A549 (cell line): ENCODE results near the gene MYH6.

Source experiments
- CEBPB ChIP-seq, 2 experiments: fragments of >200 bp in 1 of 2; sonication (Bioruptor Twin) in 1 of 2; formaldehyde crosslinking in 1 of 2; IDR thresholded peaks; 2 replicates each; pipeline ENCODE4 v1.6.1; 2012 to 2016
- POLR2A ChIP-seq: IDR thresholded peaks from 2 replicates; pipeline ENCODE4 v1.6.1; 2012; ENCODE audit warnings: mild to moderate bottlenecking, low read length
- SMC3 ChIP-seq: fragments of >200 bp; sonication (Bioruptor Twin); formaldehyde crosslinking; IDR thresholded peaks from 3 replicates; pipeline ENCODE4 v1.6.1; 2018; ENCODE audit warnings: inconsistent platforms
- SREBF2 ChIP-seq: fragments of 450-650 bp; IDR thresholded peaks from 2 replicates; pipeline ENCODE4 v1.6.1; 2014; ENCODE audit warnings: mild to moderate bottlenecking, moderate library complexity
- TF ChIP-seq, protein P1 (sequence below): fragments of >200 bp; sonication (Bioruptor Twin); formaldehyde crosslinking; IDR thresholded peaks from 2 replicates; pipeline ENCODE4 v1.6.1; 2016

DNA sequence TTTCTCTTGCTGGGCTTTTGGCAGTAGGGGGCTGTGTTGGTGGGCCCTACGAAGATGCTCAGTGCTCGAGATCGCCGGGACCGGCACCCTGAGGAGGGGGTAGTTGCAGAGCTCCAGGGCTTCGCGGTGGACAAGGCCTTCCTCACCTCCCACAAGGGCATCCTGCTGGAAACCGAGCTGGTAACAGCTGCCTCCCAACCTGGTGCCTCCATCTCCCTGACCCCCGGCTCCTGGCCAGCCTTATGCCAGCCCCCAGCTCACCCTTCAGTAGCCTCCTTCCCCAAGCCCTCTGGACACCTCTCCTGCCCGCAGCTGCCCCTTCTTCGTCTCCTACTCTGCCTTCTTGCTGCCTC lies 30.9 kb downstream of the MYH6 start:
- TF ChIP-seq, protein P1, sequence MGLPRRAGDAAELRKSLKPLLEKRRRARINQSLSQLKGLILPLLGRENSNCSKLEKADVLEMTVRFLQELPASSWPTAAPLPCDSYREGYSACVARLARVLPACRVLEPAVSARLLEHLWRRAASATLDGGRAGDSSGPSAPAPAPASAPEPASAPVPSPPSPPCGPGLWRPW: no peak
- no peak for TF ChIP-seq POLR2A
- TF ChIP-seq CEBPB (IDR thresholded peaks at IDR 0.05): no peak
- no peak for TF ChIP-seq SMC3
- TF ChIP-seq SREBF2: no peak
